GM06990 (cell line): ENCODE data around the gene GRAMD4.

ENCODE experiments used
- DNase-seq: peaks from one replicate; pipeline ENCODE4 v3.0.0-alpha.2; 2011; ENCODE audit not compliant: insufficient read length; ENCODE audit errors: extremely low read depth
- H3K27me3 ChIP-seq: replicated peaks from 2 replicates; pipeline ENCODE4 v1.6.0; 2011; ENCODE audit warnings: low read length; ENCODE audit not compliant: control insufficient read depth, insufficient read depth
- H3K36me3 ChIP-seq: 2 replicates; pipeline ENCODE4 v1.5.1; 2011; ENCODE audit warnings: low read length; ENCODE audit not compliant: control insufficient read depth, insufficient read depth
- H3K4me3 ChIP-seq: replicated peaks from 2 replicates; pipeline ENCODE4 v1.5.1; 2011; ENCODE audit warnings: low read depth, mild to moderate bottlenecking, control low read depth, low read length
- CTCF ChIP-seq: IDR thresholded peaks from 2 replicates; pipeline ENCODE4 v1.5.1; 2011; ENCODE audit warnings: low read length, control low read depth, mild to moderate bottlenecking, inconsistent platforms; ENCODE audit not compliant: insufficient read depth, poor library complexity, severe bottlenecking

The GRAMD4 gene

GRCh38 chr22:46691571-46691970 is 71.4 kb downstream of the GRAMD4 start:
- no peaks in the 10 kb centered on the region for H3K27me3 ChIP-seq
- no peak overlapping the region for H3K4me3 ChIP-seq
- TF ChIP-seq CTCF, result no peak
- peaks cover 44% of the 10 kb centered on the region for H3K36me3 ChIP-seq
- no peak for DNase-seq

- no peak for DNase-seq
- TF ChIP-seq CTCF, result no peak
- Histone ChIP-seq H3K4me3 (no peak overlapping the region), H3K27me3 (no peaks in the 10 kb centered on the region), H3K36me3 (peaks cover 43% of the 10 kb centered on the region)
Observed at GRCh38 chr22:46693634-46694415, 73.6 kb downstream of the GRAMD4 start.

- no peaks in the 10 kb centered on the region for H3K27me3 ChIP-seq
- TF ChIP-seq CTCF, result no peak
- no peak for DNase-seq
- peaks cover 46% of the 10 kb centered on the region for H3K36me3 ChIP-seq
- no peak overlapping the region for H3K4me3 ChIP-seq
Observed at GRCh38 chr22:46694416-46695170, 74.4 kb downstream of the GRAMD4 start.

GRCh38 chr22:46695346-46696228 is 75.4 kb downstream of the GRAMD4 start:
- no peaks in the 10 kb centered on the region for H3K27me3 ChIP-seq
- TF ChIP-seq CTCF, result no peak
- DNase-seq, result no peak
- no peak overlapping the region for H3K4me3 ChIP-seq
- peaks cover 43% of the 10 kb centered on the region for H3K36me3 ChIP-seq

- peaks cover 48% of the 10 kb centered on the region for H3K36me3 ChIP-seq
Observed at GRCh38 chr22:46696229-46696518, 76.0 kb downstream of the GRAMD4 start.

More at GRCh38 chr22:46696229-46696518, 76.0 kb downstream of the GRAMD4 start:
- H3K27me3 ChIP-seq, result no peaks in the 10 kb centered on the region
- no peak for TF ChIP-seq CTCF
- no peak for DNase-seq
- no peak overlapping the region for H3K4me3 ChIP-seq
